Pulmonary artery endothelial cell (primary cell): Measurements from ENCODE around the gene ALG11. TPM values are rescaled to one million over a fixed set of nuclear protein-coding genes. Genes with fewer than 3 reads are reported as not detected.
"Not testable (repeated sequence)": the region's sequence is repeated elsewhere in the genome, so short reads cannot be mapped to it uniquely, and the experiment has no call there.

Experiments
- DNase-seq: peaks from one replicate; pipeline ENCODE4 v3.0.0-alpha.2; 2011; ENCODE audit warnings: low read depth, low spot score
- total RNA-seq: library from RNA; depleted of rRNA; stranded (reverse); fragments of >200 nt; gene quantifications from 2 replicates; pipeline ENCODE4 v1.2.3, GENCODE V29; 2014

Gene ALG11
- total RNA-seq = 12.5 and 23.4 TPM in 2 replicates

DNA sequence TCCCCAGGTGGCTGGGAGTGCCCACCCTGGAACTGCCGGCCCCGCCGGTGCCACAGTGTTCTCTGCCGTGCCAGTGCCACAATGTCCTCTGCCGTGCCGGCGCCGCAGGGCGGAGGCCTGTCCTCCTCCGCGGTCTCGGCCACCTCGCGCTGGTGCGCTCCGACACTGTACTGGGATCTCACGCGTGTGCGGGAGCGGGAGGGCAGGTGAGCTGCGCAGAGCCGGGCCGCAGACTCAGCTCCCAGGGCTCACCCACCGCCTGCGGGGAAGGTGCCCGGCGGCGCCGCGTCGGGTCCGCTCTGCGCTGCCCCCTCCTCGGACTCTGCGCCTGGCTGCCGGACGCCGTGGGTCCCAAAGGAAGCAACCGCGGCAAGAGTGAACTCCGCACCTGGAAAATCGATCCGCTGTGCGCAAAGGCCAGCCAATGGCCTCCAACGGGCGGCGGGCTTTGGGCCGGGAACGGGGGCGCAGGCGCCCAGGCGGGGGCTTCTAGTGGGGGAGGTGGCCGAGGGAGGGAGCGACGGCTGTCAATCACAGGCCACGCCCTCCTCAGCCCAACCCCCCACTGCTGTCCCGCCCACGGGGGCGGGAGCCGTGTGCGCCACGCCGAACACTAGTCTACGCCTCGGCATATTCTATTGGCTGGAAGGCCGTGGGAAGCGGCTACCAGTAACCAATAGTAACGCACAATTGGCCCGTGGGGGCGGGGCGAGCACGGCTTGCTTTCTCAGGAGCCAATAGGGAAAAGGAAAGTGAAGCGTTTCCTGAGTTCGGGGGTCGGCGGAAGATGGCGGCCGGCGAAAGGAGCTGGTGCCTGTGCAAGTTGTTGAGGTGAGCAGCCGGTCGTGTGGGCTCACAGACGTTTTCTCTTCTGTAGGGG is at the start of gene ALG11:
Gene ALG11 (plus strand): TSS at position 767 of the 880 bp plus-strand sequence. CDS start 21 bp downstream, at position 788.
- DNase-seq = peak; percentile 92

DNA sequence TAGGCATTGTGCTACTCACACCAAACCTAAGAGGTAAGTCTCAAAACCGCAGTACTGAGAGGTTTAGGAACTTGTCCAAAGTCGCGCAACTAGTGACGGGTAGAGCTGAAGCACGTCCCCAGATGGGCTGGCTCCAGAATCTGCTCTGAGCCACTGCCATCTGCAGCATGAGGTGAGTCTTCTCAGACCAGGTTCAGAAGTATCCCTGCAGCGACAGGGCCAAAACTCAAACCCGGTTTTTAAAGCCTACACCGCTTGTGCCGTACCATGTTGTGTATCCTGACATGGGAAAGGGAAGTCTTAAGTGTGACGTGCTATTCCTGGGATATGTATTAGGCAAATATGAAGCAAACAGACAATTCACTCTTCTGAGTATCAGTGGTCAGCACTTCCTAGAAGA is 46.0 kb upstream of the ALG11 start:
- no peak for DNase-seq

GRCh38 chr13:51967482-51968446 is 44.4 kb upstream of the ALG11 start:
- DNase-seq = no peak

DNA sequence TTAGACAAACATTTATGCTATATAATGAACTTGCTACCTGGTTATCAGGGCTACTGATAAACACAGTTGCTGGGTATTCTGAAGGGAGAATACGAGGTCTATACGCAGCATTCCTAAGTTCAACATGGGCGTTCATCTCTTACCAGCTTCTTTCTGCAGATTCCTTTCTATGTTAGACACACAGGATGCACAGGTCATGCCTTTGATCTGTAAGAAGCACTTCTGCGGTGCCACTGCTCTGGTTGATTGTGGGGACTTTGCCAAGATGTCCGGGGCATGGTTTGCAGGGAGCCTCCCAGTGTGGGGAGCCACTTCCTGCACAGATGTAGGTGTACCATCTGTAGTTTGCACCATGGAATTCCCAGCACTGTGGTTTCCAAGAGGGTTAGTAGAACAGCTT is 41.8 kb upstream of the ALG11 start:
- DNase-seq = no peak

DNA sequence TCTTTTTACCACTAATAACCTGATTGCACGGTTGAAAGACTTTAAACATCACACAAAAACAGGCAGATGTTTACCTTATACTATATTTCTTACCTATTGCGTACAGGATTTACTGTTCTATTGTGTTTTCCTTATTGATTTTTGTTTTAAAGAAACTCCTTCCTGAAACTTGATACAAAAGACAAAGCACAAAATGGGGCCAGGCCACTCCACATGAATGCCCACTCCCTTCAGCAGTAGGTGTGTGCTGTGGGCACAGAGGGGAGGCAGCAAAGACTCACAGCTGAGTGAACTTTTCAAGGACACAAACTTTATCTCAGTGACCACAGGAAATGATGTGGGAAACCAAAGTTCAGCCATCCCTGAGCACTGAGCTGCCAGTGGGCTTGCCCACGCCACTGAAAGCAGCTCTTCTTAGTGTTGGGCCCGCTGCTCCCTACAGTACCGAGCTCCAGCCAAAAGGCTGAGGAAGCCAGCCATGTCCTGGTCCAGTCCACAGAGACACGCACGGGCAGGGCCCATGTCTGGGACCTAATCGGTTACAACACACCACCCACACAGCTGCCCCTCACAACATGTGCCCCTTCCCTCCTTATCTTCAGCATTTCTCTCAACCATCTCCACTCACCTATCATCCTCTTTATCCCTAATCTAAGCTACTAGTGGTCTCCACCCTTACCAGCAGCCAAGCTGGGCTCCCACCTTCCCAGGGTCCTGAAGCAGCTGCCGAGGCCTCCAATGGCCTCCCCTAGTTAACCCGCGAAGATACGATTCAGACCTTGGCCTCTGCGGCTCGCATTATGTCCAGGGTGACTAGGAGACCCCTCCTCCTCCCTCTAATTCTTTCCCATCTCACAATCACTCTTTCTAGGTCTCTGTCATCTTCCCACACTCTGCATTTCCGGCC is 40.4 kb upstream of the ALG11 start:
- DNase-seq = no peak

DNA sequence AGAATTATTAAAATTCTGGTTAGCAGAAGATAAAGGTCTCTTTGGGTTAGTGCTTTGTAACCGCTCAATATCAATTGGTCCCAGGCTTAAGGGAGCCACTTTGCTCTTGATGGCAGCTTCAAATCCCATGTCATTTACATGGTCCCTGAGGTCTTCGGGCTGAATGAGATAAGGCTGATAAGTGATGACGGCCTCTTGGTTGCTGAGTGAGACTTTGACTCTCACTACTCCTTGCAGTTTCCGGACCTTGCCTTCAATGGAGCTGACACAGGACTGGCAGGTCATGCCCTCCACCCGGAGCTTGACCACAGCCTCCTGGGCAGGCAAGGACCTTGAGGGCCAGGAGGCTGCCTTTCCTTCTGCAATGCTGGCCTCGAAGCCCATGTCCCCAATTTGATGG is 37.7 kb upstream of the ALG11 start:
- DNase-seq = no peak

GRCh38 chr13:51976423-51976822 is 35.8 kb upstream of the ALG11 start:
- DNase-seq = no peak

DNA sequence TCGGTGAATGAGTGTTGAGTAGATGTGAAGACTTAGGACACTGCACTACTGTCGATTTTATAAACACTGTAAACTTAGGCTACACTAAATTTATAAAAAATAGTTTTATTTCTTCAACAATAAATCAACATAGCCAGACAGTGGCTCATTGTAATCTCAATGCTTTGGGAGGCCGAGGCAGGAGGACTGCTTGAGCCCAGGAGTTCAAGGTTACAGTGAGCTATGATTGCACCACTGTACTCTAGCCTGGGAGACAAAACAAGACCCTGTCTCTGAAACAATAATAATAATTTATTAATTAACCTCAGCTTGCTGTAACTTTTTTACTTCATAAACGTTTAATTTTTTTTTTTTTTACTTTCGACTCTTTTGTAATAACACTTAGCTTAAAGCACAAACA is 35.3 kb upstream of the ALG11 start:
- no peak for DNase-seq

DNA sequence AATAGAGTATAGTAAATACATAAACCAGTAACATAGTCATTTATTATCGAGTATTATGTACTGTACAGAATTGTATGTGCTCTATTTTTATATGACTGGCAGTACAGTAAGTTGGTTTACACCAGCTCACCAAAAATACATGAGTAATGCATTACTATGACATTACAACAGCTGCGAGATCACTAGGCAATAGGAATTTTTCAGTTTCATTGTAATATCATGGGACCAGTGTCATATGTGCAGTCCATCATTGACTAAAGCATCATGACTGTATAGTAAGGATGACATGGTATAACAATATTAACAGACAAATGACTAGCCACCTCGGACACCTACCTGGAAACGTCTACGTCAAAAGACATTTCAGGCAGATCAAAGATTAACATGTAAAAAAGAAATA is 34.6 kb upstream of the ALG11 start:
- DNase-seq = no peak

GRCh38 chr13:51978796-51979556 is 33.2 kb upstream of the ALG11 start:
- no peak for DNase-seq

GRCh38 chr13:51980908-51981307 is 31.3 kb upstream of the ALG11 start:
- DNase-seq = no peak

DNA sequence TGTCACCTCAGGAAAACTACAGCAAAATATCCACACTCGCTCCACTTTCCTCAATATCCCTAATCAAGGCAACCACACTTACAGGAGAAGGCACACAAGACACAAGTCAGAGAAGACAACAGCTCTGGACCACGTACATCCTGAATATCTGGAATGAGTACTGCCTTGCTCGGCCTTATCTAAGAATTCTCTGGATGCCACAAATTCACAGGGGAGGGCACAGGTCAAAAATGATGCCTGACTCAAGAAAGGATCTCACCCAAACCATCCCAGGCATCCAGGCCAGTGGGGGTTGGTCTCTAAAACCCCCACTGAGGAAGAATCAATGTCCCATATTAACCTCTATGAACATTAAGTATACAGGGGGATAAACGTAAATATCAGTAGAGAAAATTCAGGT is 30.8 kb upstream of the ALG11 start:
- no peak for DNase-seq

- not testable (repeated sequence) for DNase-seq
These were observed 28.9 kb upstream of the ALG11 start for GRCh38 chr13:51983292-51983691.

- not testable (repeated sequence) for DNase-seq
These were observed 27.3 kb upstream of the ALG11 start for GRCh38 chr13:51984904-51985303.

- DNase-seq = no peak
These were observed 23.1 kb upstream of the ALG11 start for GRCh38 chr13:51988988-51989618.

DNA sequence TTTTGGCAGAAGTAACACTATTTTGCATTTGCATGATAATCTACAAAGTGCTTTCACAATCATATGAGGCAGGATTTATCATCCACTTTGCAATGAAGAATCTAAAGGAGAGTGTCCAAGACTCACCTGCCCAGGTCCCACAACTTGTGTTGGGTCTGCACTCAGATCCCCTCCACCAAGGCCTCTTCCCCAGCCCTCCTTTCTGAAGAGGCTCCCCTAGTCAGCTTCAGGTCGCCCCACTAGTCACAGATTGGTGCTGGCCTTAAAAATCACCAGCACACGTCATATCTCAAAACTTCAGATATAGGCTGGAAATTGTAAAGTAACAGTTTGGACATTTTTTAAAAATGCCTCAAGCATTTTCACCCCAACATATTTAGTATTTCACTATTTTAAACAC is 18.5 kb upstream of the ALG11 start:
- DNase-seq = no peak

DNA sequence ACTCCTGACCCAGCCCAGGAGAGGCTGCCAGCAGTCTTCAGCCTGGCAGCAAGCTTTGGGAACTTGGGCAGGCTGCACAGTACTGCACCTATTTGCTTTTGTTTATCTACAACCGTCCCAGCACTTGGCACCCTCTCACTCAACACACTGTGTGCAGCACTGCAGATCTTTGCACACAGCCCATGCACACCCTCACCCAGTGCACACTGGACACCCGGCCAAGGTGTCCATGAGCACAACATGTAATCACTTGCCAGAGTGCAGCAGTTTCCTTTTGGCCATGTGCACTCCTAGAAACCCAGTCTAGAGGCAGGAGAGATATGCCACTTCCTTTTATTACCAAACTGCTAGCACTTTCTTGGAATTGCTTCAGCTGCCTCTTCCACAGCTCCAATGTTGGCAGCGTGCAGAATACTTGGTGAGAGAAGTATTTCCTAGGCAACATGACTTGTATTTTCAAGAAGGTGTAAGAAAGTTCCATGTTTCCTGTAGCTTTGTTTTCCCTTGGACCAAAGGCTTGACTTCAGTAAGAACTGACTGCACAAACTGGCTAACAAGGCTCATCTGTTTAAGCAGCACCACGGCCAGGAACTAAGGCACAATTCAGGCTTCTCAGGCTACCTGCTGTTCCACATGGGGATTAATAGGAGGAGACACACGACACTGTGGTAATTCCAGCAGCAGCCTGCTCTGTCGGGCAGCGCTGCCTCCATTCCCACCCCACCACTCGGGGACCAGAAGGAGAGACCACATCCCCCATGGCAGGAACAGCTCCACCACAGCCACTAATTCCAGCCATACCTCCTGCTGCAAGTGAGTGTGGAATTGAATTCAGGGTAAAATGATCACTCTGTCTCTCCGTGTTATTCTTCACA is 16.3 kb upstream of the ALG11 start:
- no peak for DNase-seq

- no peak for DNase-seq
These were observed 15.6 kb upstream of the ALG11 start for GRCh38 chr13:51996641-51997040.

DNA sequence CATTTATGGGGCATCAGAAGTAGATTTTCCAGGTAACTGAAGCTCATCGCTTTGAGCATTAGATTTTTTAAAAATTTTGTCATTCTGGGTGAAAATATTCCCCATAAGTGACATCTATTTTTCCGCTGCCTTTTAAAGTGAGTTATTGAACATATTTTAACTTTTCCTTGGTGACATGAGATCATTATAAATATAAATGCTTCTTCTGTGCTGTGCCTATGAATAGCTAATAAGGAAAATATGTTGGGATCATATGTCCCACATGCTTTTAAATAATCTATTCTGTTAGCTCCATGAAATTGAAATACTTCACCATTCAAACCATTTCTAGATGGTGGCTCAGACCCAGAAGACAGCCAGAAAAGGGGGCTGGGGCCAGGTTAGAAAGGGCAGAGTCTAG is 15.0 kb upstream of the ALG11 start:
- no peak for DNase-seq
